RWPE2 (cell line): ENCODE data around the gene NT5DC4.

Experiments
- ATAC-seq: fragments of 200-7000 bp; cut with Tn5 transposase; 3 replicates; pipeline ENCODE4 v1.9.1; 2021; ENCODE audit warnings: low read depth
- DNase-seq: peaks from one replicate; pipeline ENCODE4 v3.0.0-alpha.2; 2020; ENCODE audit warnings: low spot score
- H3K27ac ChIP-seq: fragments of 450-650 bp; 2 replicates; pipeline ENCODE4 v1.5.1; 2017; ENCODE audit warnings: mild to moderate bottlenecking; ENCODE audit not compliant: poor library complexity, severe bottlenecking
- H3K27me3 ChIP-seq: fragments of 250-450 bp; sonication (Bioruptor Pico); 2 replicates; pipeline ENCODE4 v1.5.1; 2021; ENCODE audit warnings: mild to moderate bottlenecking, moderate library complexity; ENCODE audit not compliant: insufficient read depth, poor library complexity, severe bottlenecking
- H3K36me3 ChIP-seq: fragments of 250-450 bp; sonication (Bioruptor Pico); 2 replicates; pipeline ENCODE4 v1.5.1; 2020; ENCODE audit warnings: low read depth, mild to moderate bottlenecking, moderate library complexity
- H3K4me1 ChIP-seq: fragments of 250-450 bp; sonication (Bioruptor Pico); 2 replicates; pipeline ENCODE4 v1.5.1; 2021; ENCODE audit warnings: mild to moderate bottlenecking, moderate library complexity; ENCODE audit not compliant: insufficient read depth, poor library complexity, severe bottlenecking
- H3K4me3 ChIP-seq: fragments of 250-450 bp; sonication (Bioruptor Pico); 2 replicates; pipeline ENCODE4 v1.5.1; 2021; ENCODE audit warnings: mild to moderate bottlenecking, moderate library complexity; ENCODE audit not compliant: severe bottlenecking
- H3K9me3 ChIP-seq: fragments of 250-450 bp; sonication (Bioruptor Pico); 2 replicates; pipeline ENCODE4 v1.5.1; 2021; ENCODE audit warnings: mild to moderate bottlenecking, moderate library complexity; ENCODE audit not compliant: severe bottlenecking
- CTCF ChIP-seq: fragments of 450-650 bp; IDR thresholded peaks from one replicate; pipeline ENCODE4 v1.5.1; 2017; ENCODE audit warnings: mild to moderate bottlenecking, moderate library complexity; ENCODE audit not compliant: poor library complexity, severe bottlenecking

The NT5DC4 gene

DNA sequence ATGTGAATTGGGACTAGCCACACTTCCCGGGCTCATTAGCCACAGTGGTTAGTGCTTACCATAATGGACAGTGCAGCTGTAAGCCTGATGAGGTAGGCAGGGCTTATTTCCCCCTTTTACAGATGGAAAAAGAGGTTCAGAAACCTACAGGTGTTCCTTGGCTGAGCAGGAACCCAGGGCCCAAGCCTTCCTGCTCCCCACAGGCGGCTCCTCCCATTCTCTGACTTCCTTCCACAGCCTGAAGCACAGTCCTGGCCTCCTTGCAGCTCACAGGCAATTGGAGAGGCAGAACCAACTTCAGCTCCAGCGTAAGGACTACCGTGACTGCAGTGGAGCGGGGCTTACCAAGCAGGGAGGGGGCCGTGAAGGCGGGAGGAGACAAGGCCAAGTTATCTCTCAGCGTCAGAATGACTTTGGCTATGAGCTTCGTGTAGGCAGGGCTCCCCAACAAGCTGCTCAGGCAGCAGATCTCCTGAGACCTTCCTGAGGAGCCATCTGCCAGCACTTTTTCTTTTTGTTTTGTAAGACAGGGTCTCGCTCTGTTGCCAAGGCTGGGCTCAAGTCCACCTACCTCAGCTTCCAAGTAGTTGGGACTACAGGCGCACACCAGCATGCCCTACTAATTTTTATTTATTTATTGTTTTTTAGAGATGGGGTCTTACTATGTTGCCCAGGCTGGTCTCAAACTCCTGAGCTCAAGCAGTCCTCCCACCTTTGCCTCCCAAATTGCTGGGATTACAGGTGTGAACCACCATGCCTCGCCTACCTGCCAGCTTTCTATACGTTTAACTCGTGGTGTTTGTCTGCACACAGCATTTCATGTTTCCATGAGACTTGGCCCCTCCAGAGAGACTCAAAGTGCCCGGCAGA lies 34.2 kb upstream of the NT5DC4 start:
- no peaks in the 10 kb centered on the region for H3K36me3 ChIP-seq
- no peak overlapping the region for H3K27ac ChIP-seq
- DNase-seq (no peak), ATAC-seq (no peak)
- no peak overlapping the region for H3K4me3 ChIP-seq
- no peak for TF ChIP-seq CTCF
- H3K9me3 ChIP-seq = no peaks in the 10 kb centered on the region
- H3K27me3 ChIP-seq = no peaks in the 10 kb centered on the region
- H3K4me1 ChIP-seq = peaks cover 14% of the 10 kb centered on the region

DNA sequence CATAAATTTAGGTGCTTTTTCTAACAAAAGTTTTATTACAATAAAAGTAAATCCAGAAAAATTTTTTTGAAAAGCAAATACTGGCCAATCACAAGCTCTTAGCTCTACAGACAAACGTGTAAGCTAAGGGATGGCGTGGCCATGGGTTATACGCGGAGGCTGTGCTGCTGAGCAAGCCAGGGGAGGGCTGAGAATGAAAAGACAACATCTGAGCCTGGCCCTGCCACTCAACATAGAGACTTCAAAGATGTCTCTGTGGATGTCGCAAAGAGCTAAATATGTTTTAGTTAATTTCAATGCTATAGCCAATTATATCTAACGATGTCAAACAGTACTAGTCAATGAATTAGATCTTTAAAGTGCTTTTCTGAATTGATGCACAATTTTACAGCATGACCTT lies 33.3 kb upstream of the NT5DC4 start:
- Histone ChIP-seq H3K36me3 (no peaks in the 10 kb centered on the region), H3K4me3 (no peak overlapping the region), H3K27me3 (no peaks in the 10 kb centered on the region), H3K27ac (peak overlapping the region; percentile 5), H3K9me3 (no peaks in the 10 kb centered on the region), H3K4me1 (peaks cover 22% of the 10 kb centered on the region)
- DNase-seq (no peak), ATAC-seq (no peak)
- TF ChIP-seq CTCF = no peak

GRCh38 chr2:112688086-112688880 lies 32.5 kb upstream of the NT5DC4 start:
- Histone ChIP-seq H3K27me3 (no peaks in the 10 kb centered on the region), H3K9me3 (no peaks in the 10 kb centered on the region), H3K4me1 (peaks cover 28% of the 10 kb centered on the region), H3K36me3 (no peaks in the 10 kb centered on the region), H3K27ac (peak overlapping the region; percentile 5), H3K4me3 (no peak overlapping the region)
- ATAC-seq (no peak), DNase-seq (no peak)
- TF ChIP-seq CTCF = no peak

DNA sequence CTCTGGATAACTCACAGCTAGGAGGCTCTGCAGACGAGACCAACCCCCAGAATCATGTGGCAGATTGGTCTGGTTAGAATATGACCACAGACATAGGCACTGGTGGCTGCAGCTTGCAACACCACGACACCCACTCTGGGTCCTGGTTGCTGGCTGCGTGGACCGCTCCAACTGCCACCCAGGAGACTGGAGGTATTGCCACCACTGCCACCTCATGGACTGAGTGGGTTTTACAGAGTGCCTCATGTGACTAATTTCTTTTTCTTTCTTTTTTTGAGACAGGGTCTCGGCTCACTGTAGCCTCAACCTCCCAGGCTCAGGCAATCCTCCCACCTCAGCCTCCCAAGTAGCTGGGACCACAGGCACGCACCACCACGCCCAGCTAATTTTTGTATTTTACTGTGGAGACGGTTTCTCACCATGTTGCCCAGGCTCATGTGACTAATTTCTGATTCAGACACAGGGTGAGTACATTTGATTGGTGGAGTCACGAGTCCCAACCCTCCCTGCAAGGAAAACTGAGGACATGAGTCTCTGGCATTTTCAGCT lies 29.9 kb upstream of the NT5DC4 start:
- ATAC-seq (no peak), DNase-seq (no peak)
- Histone ChIP-seq H3K27me3 (no peaks in the 10 kb centered on the region), H3K4me3 (no peak overlapping the region), H3K9me3 (no peaks in the 10 kb centered on the region), H3K27ac (peak overlapping the region; percentile 75), H3K4me1 (peaks cover 32% of the 10 kb centered on the region), H3K36me3 (no peaks in the 10 kb centered on the region)
- peak; percentile 44 for TF ChIP-seq CTCF
